Measurements from ENCODE around the gene RORC. TPM values are rescaled to one million over a fixed set of nuclear protein-coding genes. Genes with fewer than 3 reads are reported as not detected.

The RORC gene
- total RNA-seq, 3 donors from 2014 or later = 7.8 to 48.6 (median 24.9) TPM

GRCh38 chr1:151803915-151804314 is 27.7 kb downstream of the RORC start:
- no peaks in the 10 kb centered on the region for H3K9me3 ChIP-seq
- no peaks in the 10 kb centered on the region for H3K27me3 ChIP-seq

DNA sequence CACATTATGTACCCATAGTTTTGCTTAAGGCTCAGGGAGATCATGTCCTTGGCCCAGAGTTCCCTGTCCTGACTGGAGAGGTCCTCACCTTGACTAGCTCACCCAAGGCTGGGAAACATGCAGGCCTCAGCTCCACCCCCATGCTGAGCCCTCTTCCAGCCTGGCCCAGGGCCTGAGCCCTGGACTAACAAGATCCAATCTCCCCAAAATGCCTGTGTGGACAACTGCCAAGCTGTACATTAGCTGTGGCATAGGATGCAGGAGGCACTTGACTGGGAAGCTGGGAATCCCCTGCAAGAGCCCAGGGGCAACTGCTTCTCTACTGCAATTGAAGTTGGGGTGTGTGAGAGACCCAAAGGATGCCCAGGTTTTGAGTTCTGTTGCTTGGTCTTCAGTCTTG is 28.4 kb downstream of the RORC start:
- Histone ChIP-seq H3K27me3 (no peaks in the 10 kb centered on the region), H3K27ac (no peak overlapping the region), H3K4me1 (no peaks in the 10 kb centered on the region), H3K36me3 (no peaks in the 10 kb centered on the region), H3K9me3 (no peaks in the 10 kb centered on the region), H3K4me3 (no peak overlapping the region)
- no peak for DNase-seq (ENCODE audit: low spot score in 2 of 2)
- intact Hi-C loops (cut with DNase I; ENCODE audit: low total_unique reads) = no loop called here
- TF ChIP-seq POLR2AphosphoS5 (IDR thresholded peaks at IDR 0.05) = no peak
- TF ChIP-seq POLR2A (IDR thresholded peaks at IDR 0.05) = no peak
- no peak for TF ChIP-seq CTCF (IDR thresholded peaks at IDR 0.05)

More at GRCh38 chr1:151803915-151804314, 27.7 kb downstream of the RORC start:
- Histone ChIP-seq H3K27ac (no peak overlapping the region), H3K4me1 (no peaks in the 10 kb centered on the region), H3K36me3 (no peaks in the 10 kb centered on the region), H3K4me3 (no peak overlapping the region)
- no peak for DNase-seq (ENCODE audit: low spot score in 2 of 2)
- intact Hi-C loops (cut with DNase I; ENCODE audit: low total_unique reads) = no loop called here
- no peak for TF ChIP-seq CTCF (IDR thresholded peaks at IDR 0.05)
- TF ChIP-seq POLR2A (IDR thresholded peaks at IDR 0.05) = no peak
- no peak for TF ChIP-seq POLR2AphosphoS5 (IDR thresholded peaks at IDR 0.05)

- Histone ChIP-seq H3K27me3 (no peaks in the 10 kb centered on the region), H3K9me3 (no peaks in the 10 kb centered on the region), H3K27ac (no peak overlapping the region), H3K36me3 (no peaks in the 10 kb centered on the region), H3K4me3 (no peak overlapping the region), H3K4me1 (no peaks in the 10 kb centered on the region)
- TF ChIP-seq POLR2AphosphoS5 (IDR thresholded peaks at IDR 0.05) (no peak), POLR2A (IDR thresholded peaks at IDR 0.05) (no peak), CTCF (IDR thresholded peaks at IDR 0.05) (no peak)
- DNase-seq (ENCODE audit: low spot score in 2 of 2) = no peak
- intact Hi-C loops (cut with DNase I; ENCODE audit: low total_unique reads) = no loop called here
Observed at GRCh38 chr1:151802372-151802771, 29.2 kb downstream of the RORC start.

- TF ChIP-seq POLR2AphosphoS5 (IDR thresholded peaks at IDR 0.05) = no peak
- TF ChIP-seq CTCF (IDR thresholded peaks at IDR 0.05) = no peak
- no peak for TF ChIP-seq POLR2A (IDR thresholded peaks at IDR 0.05)
- Histone ChIP-seq H3K9me3 (no peaks in the 10 kb centered on the region), H3K4me3 (no peak overlapping the region), H3K27me3 (no peaks in the 10 kb centered on the region), H3K4me1 (no peaks in the 10 kb centered on the region), H3K36me3 (no peaks in the 10 kb centered on the region), H3K27ac (no peak overlapping the region)
- DNase-seq (ENCODE audit: low spot score in 2 of 2) = no peak
- intact Hi-C loops (cut with DNase I; ENCODE audit: low total_unique reads) = no loop called here
Observed at GRCh38 chr1:151801846-151802245, 29.8 kb downstream of the RORC start.

- intact Hi-C loops (cut with DNase I; ENCODE audit: low total_unique reads) = no loop called here
- Histone ChIP-seq H3K27ac (no peak overlapping the region), H3K36me3 (no peaks in the 10 kb centered on the region), H3K4me3 (no peak overlapping the region), H3K27me3 (no peaks in the 10 kb centered on the region), H3K4me1 (no peaks in the 10 kb centered on the region), H3K9me3 (no peaks in the 10 kb centered on the region)
- TF ChIP-seq POLR2A (IDR thresholded peaks at IDR 0.05) (no peak), CTCF (IDR thresholded peaks at IDR 0.05) (no peak), POLR2AphosphoS5 (IDR thresholded peaks at IDR 0.05) (no peak)
- DNase-seq (ENCODE audit: low spot score in 2 of 2) = no peak
Observed at GRCh38 chr1:151801310-151801820, 30.2 kb downstream of the RORC start.

Data from breast epithelium (tissue), 4 donors.